Medulla oblongata (tissue), 1 donor: ENCODE measurements around the gene HYAL1.

Experiments
- DNase-seq: peaks from one replicate; pipeline ENCODE4 v3.0.0-alpha.2; 2015; ENCODE audit errors: extremely low spot score

The HYAL1 gene

GRCh38 chr3:50260027-50260941 lies 43.1 kb downstream of the HYAL1 start:
- peak; percentile 97 for DNase-seq

GRCh38 chr3:50259432-50260026 lies 43.8 kb downstream of the HYAL1 start:
- no peak for DNase-seq

- no peak for DNase-seq
These were observed 44.4 kb downstream of the HYAL1 start for GRCh38 chr3:50258979-50259378.

GRCh38 chr3:50258029-50258680 lies 45.2 kb downstream of the HYAL1 start:
- DNase-seq, result no peak

- no peak for DNase-seq
These were observed 46.1 kb downstream of the HYAL1 start for GRCh38 chr3:50256978-50257890.

- DNase-seq, result no peak
These were observed 48.1 kb downstream of the HYAL1 start for GRCh38 chr3:50255251-50255615.

GRCh38 chr3:50254577-50255250 lies 48.7 kb downstream of the HYAL1 start:
- DNase-seq, result no peak

GRCh38 chr3:50251220-50251619 lies 52.2 kb downstream of the HYAL1 start:
- no peak for DNase-seq

- no peak for DNase-seq
These were observed 52.9 kb downstream of the HYAL1 start for GRCh38 chr3:50250514-50250913.
